Brain microvascular endothelial cell (primary cell): ENCODE measurements around the gene SEC14L5.
"Not testable (repeated sequence)": the region's sequence is repeated elsewhere in the genome, so short reads cannot be mapped to it uniquely, and the experiment has no call there.

Experiments used
- DNase-seq: peaks from one replicate; pipeline ENCODE4 v3.0.0-alpha.2; 2020
- H3K27ac ChIP-seq: fragments of 250-450 bp; sonication (Bioruptor Pico); 2 replicates; pipeline ENCODE4 v1.5.1; 2020; ENCODE audit warnings: mild to moderate bottlenecking, moderate library complexity
- H3K27me3 ChIP-seq: fragments of 250-450 bp; sonication (Bioruptor Pico); replicated peaks from 2 replicates; pipeline ENCODE4 v1.5.1; 2020; ENCODE audit warnings: mild to moderate bottlenecking
- H3K36me3 ChIP-seq: fragments of 250-450 bp; sonication (Bioruptor Pico); replicated peaks from 2 replicates; pipeline ENCODE4 v1.5.1; 2020; ENCODE audit warnings: mild to moderate bottlenecking
- H3K4me3 ChIP-seq: 2 replicates; pipeline ENCODE4 v1.5.1; 2011; ENCODE audit warnings: low read depth, mild to moderate bottlenecking, control low read depth, low read length, moderate library complexity
- CTCF ChIP-seq: IDR thresholded peaks from 2 replicates; pipeline ENCODE4 v1.5.1; 2011; ENCODE audit warnings: low read depth, mild to moderate bottlenecking, moderate library complexity, low read length, control low read depth, inconsistent platforms; ENCODE audit errors: missing control alignments
- in situ Hi-C: cut with HindIII; loops from 2 replicates; pipeline ENCODE4 v1.10.0; 2017; ENCODE audit warnings: low sequenced_read_pairs, low pct_ligation_motif_present

The SEC14L5 gene

GRCh38 chr16:4948903-4949766 is 9.0 kb upstream of the SEC14L5 start:
- TF ChIP-seq CTCF, result no peak
- Histone ChIP-seq H3K4me3 (no peak overlapping the region), H3K36me3 (no peaks in the 10 kb centered on the region), H3K27me3 (no peaks in the 10 kb centered on the region), H3K27ac (no peak overlapping the region)
- in situ Hi-C loops, result no loop called here
- no peak for DNase-seq

DNA sequence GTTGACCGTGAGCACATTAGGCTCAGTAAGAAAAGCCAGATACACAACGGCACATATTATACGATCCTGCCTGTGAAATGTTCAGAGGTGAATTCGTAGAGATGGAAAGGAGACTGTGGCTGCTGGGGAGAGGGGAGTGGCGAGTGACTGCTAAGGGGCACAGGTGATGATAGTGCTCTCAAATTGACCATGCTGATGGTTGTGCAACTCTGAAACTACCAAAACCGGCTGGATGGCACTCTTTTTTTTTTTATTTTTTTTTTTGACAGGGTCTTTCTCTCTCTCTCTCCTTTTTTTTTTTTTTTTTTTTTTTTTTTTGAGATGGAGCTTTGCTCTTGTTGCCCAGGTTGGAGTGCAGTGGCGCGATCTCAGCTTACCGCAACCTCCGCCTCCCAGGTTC is 8.1 kb upstream of the SEC14L5 start:
- Histone ChIP-seq H3K27me3 (no peaks in the 10 kb centered on the region), H3K36me3 (no peaks in the 10 kb centered on the region), H3K27ac (no peak overlapping the region), H3K4me3 (no peak overlapping the region)
- in situ Hi-C loops, result no loop called here
- no peak for DNase-seq
- no peak for TF ChIP-seq CTCF

- H3K27ac ChIP-seq, H3K27me3 ChIP-seq, DNase-seq, H3K4me3 ChIP-seq, in situ Hi-C loops, H3K36me3 ChIP-seq: not testable (repeated sequence)
These were observed 6.5 kb upstream of the SEC14L5 start for GRCh38 chr16:4951583-4951982.

- TF ChIP-seq CTCF, result no peak
These were observed 3.4 kb upstream of the SEC14L5 start for GRCh38 chr16:4954714-4955113.

DNA sequence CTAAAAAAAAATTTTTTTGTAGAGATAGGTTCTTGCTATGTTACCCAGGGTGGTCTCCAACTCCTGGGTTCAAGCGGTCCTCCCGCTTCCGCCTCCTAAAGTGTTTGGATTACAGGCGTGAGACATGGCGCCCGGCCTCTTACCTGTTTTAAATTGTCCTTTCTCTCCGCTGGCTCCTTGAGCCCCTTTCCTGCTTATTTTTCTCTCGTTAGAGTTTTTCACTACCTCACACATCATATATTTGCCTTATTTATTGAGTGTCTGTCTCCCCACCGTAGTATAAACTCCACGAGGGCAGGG is 760 bp upstream of the SEC14L5 start:
- H3K27ac ChIP-seq, result no peak overlapping the region
- no peak for DNase-seq
- H3K27me3 ChIP-seq, result no peaks in the 10 kb centered on the region
- no peak for TF ChIP-seq CTCF
- H3K4me3 ChIP-seq, result peak overlapping the region; percentile 59
- in situ Hi-C loops, result no loop called here
- H3K36me3 ChIP-seq, result no peaks in the 10 kb centered on the region

More at GRCh38 chr16:4954714-4955113, 3.4 kb upstream of the SEC14L5 start:
- Histone ChIP-seq H3K36me3 (no peaks in the 10 kb centered on the region), H3K4me3 (no peak overlapping the region), H3K27ac (no peak overlapping the region), H3K27me3 (no peaks in the 10 kb centered on the region)
- no peak for DNase-seq
- in situ Hi-C loops, result no loop called here

- Histone ChIP-seq H3K27me3 (no peaks in the 10 kb centered on the region), H3K4me3 (peak overlapping the region; percentile 29), H3K36me3 (no peaks in the 10 kb centered on the region), H3K27ac (no peak overlapping the region)
- no peak for TF ChIP-seq CTCF
- in situ Hi-C loops, result no loop called here
- no peak for DNase-seq
These were observed 644 bp downstream of the SEC14L5 start for GRCh38 chr16:4958510-4959438.
